HEK293 (cell line): Measurements from ENCODE around the gene LDLR.

Experiments used
- CTCF ChIP-seq: fragments of 450-650 bp; formaldehyde crosslinking; IDR thresholded peaks from 2 replicates; pipeline ENCODE4 v1.5.1; 2016; ENCODE audit warnings: missing biosample characterization, missing genetic modification characterization
- KLF9 ChIP-seq: fragments of 450-650 bp; formaldehyde crosslinking; IDR thresholded peaks from 2 replicates; pipeline ENCODE4 v1.5.1; 2016; ENCODE audit warnings: missing biosample characterization, missing genetic modification characterization, low read depth
- SP2 ChIP-seq: fragments of 450-650 bp; formaldehyde crosslinking; IDR thresholded peaks from 2 replicates; pipeline ENCODE4 v1.5.1; 2016; ENCODE audit warnings: missing biosample characterization, missing genetic modification characterization
- YY1 ChIP-seq: fragments of 450-650 bp; formaldehyde crosslinking; IDR thresholded peaks from 2 replicates; pipeline ENCODE4 v1.5.1; 2018; ENCODE audit warnings: missing biosample characterization, missing genetic modification characterization
- ZFP41 ChIP-seq: fragments of 450-650 bp; formaldehyde crosslinking; IDR thresholded peaks from 2 replicates; pipeline ENCODE4 v1.5.1; 2016; ENCODE audit warnings: missing biosample characterization, missing genetic modification characterization, borderline replicate concordance
- ZNF112 ChIP-seq: fragments of 450-650 bp; formaldehyde crosslinking; IDR thresholded peaks from 2 replicates; pipeline ENCODE4 v1.5.0; 2017; ENCODE audit warnings: missing biosample characterization, missing genetic modification characterization
- ZNF133 ChIP-seq: fragments of 450-650 bp; formaldehyde crosslinking; IDR thresholded peaks from 2 replicates; pipeline ENCODE4 v1.5.1; 2016; ENCODE audit warnings: missing biosample characterization, missing genetic modification characterization
- ZNF239 ChIP-seq: fragments of 450-650 bp; formaldehyde crosslinking; IDR thresholded peaks from 2 replicates; pipeline ENCODE4 v1.5.1; 2016; ENCODE audit warnings: missing biosample characterization, missing genetic modification characterization
- ZNF302 ChIP-seq: fragments of 450-650 bp; formaldehyde crosslinking; IDR thresholded peaks from 2 replicates; pipeline ENCODE4 v1.5.1; 2016; ENCODE audit warnings: missing biosample characterization, missing genetic modification characterization, low read depth
- ZNF391 ChIP-seq: fragments of 450-650 bp; formaldehyde crosslinking; IDR thresholded peaks from 2 replicates; pipeline ENCODE4 v1.5.1; 2016; ENCODE audit warnings: low read depth, missing biosample characterization, missing genetic modification characterization, borderline replicate concordance
- ZNF76 ChIP-seq: fragments of 450-650 bp; formaldehyde crosslinking; IDR thresholded peaks from 2 replicates; pipeline ENCODE4; 2016; ENCODE audit warnings: low read depth, missing biosample characterization, missing genetic modification characterization, borderline replicate concordance
- TF ChIP-seq, protein P1 (sequence below): fragments of 450-650 bp; formaldehyde crosslinking; IDR thresholded peaks from 2 replicates; pipeline ENCODE4 v1.5.1; 2016; ENCODE audit warnings: missing biosample characterization, missing genetic modification characterization
- TF ChIP-seq, protein P2 (sequence below): fragments of 450-650 bp; formaldehyde crosslinking; IDR thresholded peaks from 2 replicates; pipeline ENCODE4 v1.5.1; 2016; ENCODE audit warnings: missing biosample characterization, missing genetic modification characterization, borderline replicate concordance

GRCh38 chr19:11046605-11047354, 42.5 kb upstream of the LDLR start:
- TF ChIP-seq CTCF (no peak), ZNF239 (no peak), ZNF133 (no peak), ZFP41 (no peak), ZNF76 (tag by site-specific recombination) (no peak), YY1 (tag by site-specific recombination) (no peak), ZNF391 (no peak), SP2 (tag by site-specific recombination) (no peak), ZNF302 (no peak), ZNF112 (no peak), KLF9 (no peak)
- TF ChIP-seq, protein P1, sequence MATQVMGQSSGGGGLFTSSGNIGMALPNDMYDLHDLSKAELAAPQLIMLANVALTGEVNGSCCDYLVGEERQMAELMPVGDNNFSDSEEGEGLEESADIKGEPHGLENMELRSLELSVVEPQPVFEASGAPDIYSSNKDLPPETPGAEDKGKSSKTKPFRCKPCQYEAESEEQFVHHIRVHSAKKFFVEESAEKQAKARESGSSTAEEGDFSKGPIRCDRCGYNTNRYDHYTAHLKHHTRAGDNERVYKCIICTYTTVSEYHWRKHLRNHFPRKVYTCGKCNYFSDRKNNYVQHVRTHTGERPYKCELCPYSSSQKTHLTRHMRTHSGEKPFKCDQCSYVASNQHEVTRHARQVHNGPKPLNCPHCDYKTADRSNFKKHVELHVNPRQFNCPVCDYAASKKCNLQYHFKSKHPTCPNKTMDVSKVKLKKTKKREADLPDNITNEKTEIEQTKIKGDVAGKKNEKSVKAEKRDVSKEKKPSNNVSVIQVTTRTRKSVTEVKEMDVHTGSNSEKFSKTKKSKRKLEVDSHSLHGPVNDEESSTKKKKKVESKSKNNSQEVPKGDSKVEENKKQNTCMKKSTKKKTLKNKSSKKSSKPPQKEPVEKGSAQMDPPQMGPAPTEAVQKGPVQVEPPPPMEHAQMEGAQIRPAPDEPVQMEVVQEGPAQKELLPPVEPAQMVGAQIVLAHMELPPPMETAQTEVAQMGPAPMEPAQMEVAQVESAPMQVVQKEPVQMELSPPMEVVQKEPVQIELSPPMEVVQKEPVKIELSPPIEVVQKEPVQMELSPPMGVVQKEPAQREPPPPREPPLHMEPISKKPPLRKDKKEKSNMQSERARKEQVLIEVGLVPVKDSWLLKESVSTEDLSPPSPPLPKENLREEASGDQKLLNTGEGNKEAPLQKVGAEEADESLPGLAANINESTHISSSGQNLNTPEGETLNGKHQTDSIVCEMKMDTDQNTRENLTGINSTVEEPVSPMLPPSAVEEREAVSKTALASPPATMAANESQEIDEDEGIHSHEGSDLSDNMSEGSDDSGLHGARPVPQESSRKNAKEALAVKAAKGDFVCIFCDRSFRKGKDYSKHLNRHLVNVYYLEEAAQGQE (tag by site-specific recombination) = no peak
- TF ChIP-seq, protein P2, sequence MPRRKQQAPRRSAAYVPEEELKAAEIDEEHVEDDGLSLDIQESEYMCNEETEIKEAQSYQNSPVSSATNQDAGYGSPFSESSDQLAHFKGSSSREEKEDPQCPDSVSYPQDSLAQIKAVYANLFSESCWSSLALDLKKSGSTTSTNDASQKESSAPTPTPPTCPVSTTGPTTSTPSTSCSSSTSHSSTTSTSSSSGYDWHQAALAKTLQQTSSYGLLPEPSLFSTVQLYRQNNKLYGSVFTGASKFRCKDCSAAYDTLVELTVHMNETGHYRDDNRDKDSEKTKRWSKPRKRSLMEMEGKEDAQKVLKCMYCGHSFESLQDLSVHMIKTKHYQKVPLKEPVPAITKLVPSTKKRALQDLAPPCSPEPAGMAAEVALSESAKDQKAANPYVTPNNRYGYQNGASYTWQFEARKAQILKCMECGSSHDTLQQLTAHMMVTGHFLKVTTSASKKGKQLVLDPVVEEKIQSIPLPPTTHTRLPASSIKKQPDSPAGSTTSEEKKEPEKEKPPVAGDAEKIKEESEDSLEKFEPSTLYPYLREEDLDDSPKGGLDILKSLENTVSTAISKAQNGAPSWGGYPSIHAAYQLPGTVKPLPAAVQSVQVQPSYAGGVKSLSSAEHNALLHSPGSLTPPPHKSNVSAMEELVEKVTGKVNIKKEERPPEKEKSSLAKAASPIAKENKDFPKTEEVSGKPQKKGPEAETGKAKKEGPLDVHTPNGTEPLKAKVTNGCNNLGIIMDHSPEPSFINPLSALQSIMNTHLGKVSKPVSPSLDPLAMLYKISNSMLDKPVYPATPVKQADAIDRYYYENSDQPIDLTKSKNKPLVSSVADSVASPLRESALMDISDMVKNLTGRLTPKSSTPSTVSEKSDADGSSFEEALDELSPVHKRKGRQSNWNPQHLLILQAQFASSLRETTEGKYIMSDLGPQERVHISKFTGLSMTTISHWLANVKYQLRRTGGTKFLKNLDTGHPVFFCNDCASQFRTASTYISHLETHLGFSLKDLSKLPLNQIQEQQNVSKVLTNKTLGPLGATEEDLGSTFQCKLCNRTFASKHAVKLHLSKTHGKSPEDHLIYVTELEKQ (tag by site-specific recombination) = no peak
